ENCODE data around the gene RANBP10.
A peak's percentile ranks its signal among the peaks of the same experiment; 100 is the strongest.

RANBP10 gene

DNA sequence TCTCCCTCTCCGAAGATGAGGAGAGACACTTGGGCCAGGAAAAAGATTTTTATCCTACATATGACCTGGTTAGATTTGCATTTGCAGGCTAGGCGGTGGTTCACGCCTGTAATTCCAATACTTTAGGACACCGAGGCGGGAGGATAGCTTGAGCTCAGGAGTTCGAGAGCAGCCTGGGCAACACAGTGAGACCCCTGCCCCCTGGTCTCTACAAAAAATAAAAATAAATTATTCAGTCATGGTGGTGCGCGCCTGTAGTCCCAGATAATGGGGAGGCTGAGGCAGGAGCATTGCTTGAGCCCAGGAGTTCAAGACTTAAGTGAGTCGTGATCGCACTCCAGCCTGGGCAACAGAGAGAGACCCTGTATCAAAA is 27.9 kb upstream of the RANBP10 start:
- Histone ChIP-seq H3K27me3 (no peaks in the 10 kb centered on the region), H3K4me3 (peak overlapping the region; percentile 76 to 86 (median 80)), H3K27ac (peak overlapping the region in 9 of 11 experiments; percentile 78 to 86 (median 81); a peak in 18 of 22 replicates), H3K9ac (peak overlapping the region in 10 of 11 experiments; percentile 85 to 93 (median 88); a peak in 19 of 22 replicates), H3K4me2 (peak overlapping the region; percentile 90 to 100 (median 97)), H4K20me1 (peaks cover 0 to 29% (median 0%) of the 10 kb centered on the region in 11 experiments; a peak in 6 of 22 replicates), H3K9me3 (replicated peaks in 1 of 11) (no peaks in the 10 kb centered on the region), H3K36me3 (peaks cover 30 to 33% (median 31%) of the 10 kb centered on the region in 11 experiments), H3K4me1 (peaks cover 19 to 33% (median 27%) of the 10 kb centered on the region in 10 experiments)
- TF ChIP-seq Cebpa-rat (IDR thresholded peaks at IDR 0.05) = no peak

DNA sequence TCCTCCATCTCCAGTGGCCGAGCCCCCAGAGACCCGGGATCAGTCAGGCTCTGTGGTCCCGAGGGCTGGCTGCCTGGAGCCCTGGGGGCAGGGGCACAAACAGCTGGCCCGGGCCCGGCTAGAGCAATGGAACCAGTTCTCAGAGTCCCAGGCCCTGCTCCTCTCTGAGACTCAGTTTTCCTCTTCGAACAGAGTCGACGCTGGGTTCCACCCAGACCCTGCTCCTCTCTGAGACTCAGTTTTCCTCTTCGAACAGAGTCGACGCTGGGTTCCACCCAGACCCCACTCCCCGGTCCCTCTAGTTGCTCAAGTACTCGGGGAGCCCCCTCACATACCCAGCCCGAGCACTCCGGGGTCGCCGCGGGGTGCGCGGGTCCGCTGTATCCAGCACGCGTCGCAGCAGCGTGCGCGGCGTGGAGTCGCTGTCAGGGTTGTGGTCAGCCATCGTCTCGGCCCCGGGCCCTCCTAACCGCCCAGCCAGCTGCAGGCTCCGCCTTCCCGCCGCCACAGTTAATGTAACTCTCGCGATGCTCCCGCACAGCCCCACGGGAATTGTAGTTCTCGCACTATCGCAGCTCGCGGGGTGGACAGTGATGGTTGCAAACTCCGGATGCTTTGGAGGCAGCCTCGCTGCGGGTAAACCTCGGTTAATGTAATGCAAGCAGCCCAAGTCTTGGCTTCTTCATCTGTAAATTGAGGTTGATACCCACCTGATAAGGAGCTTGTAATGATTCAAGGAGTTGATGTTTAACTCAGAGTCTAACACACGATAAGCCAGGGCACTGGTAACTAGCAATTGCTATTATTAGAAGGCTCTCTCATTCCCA is 27.3 kb upstream of the RANBP10 start:
- Histone ChIP-seq H3K9me3 (replicated peaks in 1 of 11) (no peaks in the 10 kb centered on the region), H4K20me1 (peaks cover 0 to 35% (median 0%) of the 10 kb centered on the region in 11 experiments; a peak in 7 of 22 replicates), H3K4me3 (peak overlapping the region; percentile 76 to 86 (median 80)), H3K27ac (peak overlapping the region; percentile 57 to 86 (median 81); a peak in 21 of 22 replicates), H3K9ac (peak overlapping the region; percentile 85 to 93 (median 88)), H3K36me3 (peaks cover 36 to 39% (median 37%) of the 10 kb centered on the region in 11 experiments), H3K4me2 (peak overlapping the region; percentile 90 to 100 (median 97)), H3K4me1 (peaks cover 19 to 33% (median 27%) of the 10 kb centered on the region in 10 experiments), H3K27me3 (no peaks in the 10 kb centered on the region)
- no peak for TF ChIP-seq Cebpa-rat (IDR thresholded peaks at IDR 0.05)

DNA sequence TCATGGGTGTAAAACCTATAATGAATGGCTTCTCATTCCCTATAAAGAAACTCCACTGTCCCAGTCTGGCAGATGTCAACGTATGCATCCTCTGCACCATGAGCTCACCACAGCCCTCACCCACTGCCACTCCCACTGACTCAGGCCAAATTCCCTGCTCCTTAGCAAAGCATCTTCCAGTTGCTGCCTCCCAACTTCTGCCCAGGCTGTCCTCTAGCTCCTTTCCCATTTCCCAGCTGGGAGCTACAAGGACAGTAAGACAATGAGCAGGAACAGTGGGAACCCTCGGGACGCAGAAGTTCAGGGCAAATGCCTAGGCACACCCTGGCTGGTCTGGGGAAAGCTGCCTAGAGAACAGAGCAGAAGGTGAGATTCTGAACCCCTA is 26.7 kb upstream of the RANBP10 start:
- H3K9me3 ChIP-seq (replicated peaks in 1 of 11) = no peaks in the 10 kb centered on the region
- no peak for TF ChIP-seq Cebpa-rat (IDR thresholded peaks at IDR 0.05)
- H3K4me3 ChIP-seq = peak overlapping the region; percentile 76 to 86 (median 80)
- H3K27ac ChIP-seq = peak overlapping the region; percentile 57 to 86 (median 81); a peak in 21 of 22 replicates
- H3K4me2 ChIP-seq = peak overlapping the region; percentile 90 to 100 (median 97)
- no peaks in the 10 kb centered on the region for H3K27me3 ChIP-seq
- peaks cover 0 to 41% (median 0%) of the 10 kb centered on the region in 11 experiments; a peak in 7 of 22 replicates for H4K20me1 ChIP-seq
- peaks cover 19 to 33% (median 27%) of the 10 kb centered on the region in 10 experiments for H3K4me1 ChIP-seq
- H3K36me3 ChIP-seq = peaks cover 42 to 45% (median 43%) of the 10 kb centered on the region in 11 experiments
- H3K9ac ChIP-seq = peak overlapping the region; percentile 85 to 93 (median 88)

DNA sequence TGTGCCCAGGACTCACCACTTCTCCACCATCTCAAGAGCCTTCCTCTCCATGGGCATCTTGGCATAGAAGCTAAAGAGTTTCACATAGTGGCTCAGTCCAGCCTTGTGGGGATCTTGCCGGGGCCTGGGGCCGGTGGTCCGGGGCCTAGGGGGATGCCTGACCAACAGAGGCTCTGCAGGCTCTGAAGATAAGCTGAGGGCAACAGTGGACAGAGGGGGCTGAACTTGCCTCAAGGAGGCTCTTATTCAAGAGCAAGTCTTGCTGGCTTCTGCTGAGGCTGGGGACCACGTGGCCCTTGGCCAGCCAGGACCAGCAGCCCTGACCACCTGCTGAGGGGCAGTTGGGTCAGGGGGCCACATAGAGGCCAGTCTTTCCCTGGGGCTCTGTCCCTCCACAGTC is 22.3 kb upstream of the RANBP10 start:
- Histone ChIP-seq H3K27ac (no peak overlapping the region), H3K36me3 (peaks cover 56 to 69% (median 65%) of the 10 kb centered on the region in 11 experiments), H3K27me3 (no peaks in the 10 kb centered on the region), H3K9ac (peak overlapping the region in 1 of 11 experiments; percentile 19; a peak in 2 of 22 replicates), H3K4me2 (no peak overlapping the region), H3K4me1 (peaks cover 13 to 40% (median 27%) of the 10 kb centered on the region in 10 experiments), H3K9me3 (replicated peaks in 1 of 11) (no peaks in the 10 kb centered on the region), H4K20me1 (peaks cover 0 to 72% (median 0%) of the 10 kb centered on the region in 11 experiments; a peak in 8 of 22 replicates), H3K4me3 (no peak overlapping the region)
- TF ChIP-seq Cebpa-rat (IDR thresholded peaks at IDR 0.05) = no peak

DNA sequence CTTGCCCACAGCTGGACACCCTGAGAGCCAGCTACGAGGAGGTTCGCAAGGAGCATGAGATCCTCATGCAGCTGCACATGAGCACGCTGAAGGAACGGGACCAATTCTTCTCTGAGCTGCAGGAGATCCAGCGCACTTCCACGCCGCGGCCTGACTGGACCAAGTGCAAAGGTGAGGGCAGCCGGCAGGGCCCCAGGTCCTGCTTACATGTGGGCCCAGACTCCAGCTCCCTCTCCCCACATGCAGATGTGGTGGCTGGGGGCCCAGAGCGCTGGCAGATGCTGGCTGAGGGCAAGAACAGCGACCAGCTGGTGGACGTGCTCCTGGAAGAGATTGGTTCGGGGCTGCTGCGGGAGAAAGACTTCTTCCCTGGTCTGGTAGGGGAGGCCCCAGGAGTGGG is 19.5 kb upstream of the RANBP10 start:
- Histone ChIP-seq H3K27me3 (no peaks in the 10 kb centered on the region), H3K9ac (no peak overlapping the region), H4K20me1 (peaks cover 0 to 54% (median 0%) of the 10 kb centered on the region in 11 experiments; a peak in 5 of 22 replicates), H3K9me3 (replicated peaks in 1 of 11) (no peaks in the 10 kb centered on the region), H3K4me1 (peaks cover 0 to 18% (median 7%) of the 10 kb centered on the region in 10 experiments; a peak in 7 of 20 replicates), H3K27ac (no peak overlapping the region), H3K4me2 (no peak overlapping the region), H3K4me3 (no peak overlapping the region), H3K36me3 (peaks cover 42 to 54% (median 51%) of the 10 kb centered on the region in 11 experiments)
- TF ChIP-seq Cebpa-rat (IDR thresholded peaks at IDR 0.05) = no peak

DNA sequence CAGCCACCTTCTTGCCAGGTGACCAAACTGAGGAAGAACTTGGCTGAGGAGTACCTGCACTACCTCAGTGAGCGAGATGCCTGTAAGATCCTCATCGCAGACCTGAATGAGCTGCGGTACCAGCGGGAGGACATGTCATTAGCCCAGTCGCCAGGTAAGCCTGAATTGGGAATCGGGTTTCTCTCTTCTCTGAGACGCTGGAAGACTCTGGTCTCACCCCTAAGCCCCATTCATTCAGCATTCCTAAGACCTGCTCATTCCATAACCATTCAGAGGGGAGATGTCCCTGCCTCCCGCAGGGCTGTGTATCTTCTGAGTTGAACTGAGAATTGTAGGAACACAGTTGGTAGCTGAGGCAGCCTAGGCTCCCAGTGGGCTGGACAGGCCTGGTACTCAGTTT is 18.8 kb upstream of the RANBP10 start:
- H3K9ac ChIP-seq = no peak overlapping the region
- H4K20me1 ChIP-seq = peaks cover 0 to 52% (median 0%) of the 10 kb centered on the region in 11 experiments; a peak in 5 of 22 replicates
- H3K27ac ChIP-seq = no peak overlapping the region
- TF ChIP-seq Cebpa-rat (IDR thresholded peaks at IDR 0.05) = no peak
- peak overlapping the region in 4 of 11 experiments; percentile 4 to 23 (median 14); a peak in 2 of 22 replicates for H3K4me2 ChIP-seq
- H3K4me1 ChIP-seq = peaks cover 0 to 18% (median 7%) of the 10 kb centered on the region in 10 experiments; a peak in 7 of 20 replicates
- peaks cover 34 to 46% (median 43%) of the 10 kb centered on the region in 11 experiments for H3K36me3 ChIP-seq
- H3K9me3 ChIP-seq (replicated peaks in 1 of 11) = no peaks in the 10 kb centered on the region
- H3K27me3 ChIP-seq = no peaks in the 10 kb centered on the region
- no peak overlapping the region for H3K4me3 ChIP-seq

- Histone ChIP-seq H3K9me3 (replicated peaks in 1 of 11) (no peaks in the 10 kb centered on the region), H3K4me3 (no peak overlapping the region), H3K27ac (no peak overlapping the region), H3K36me3 (peaks cover 8 to 20% (median 18%) of the 10 kb centered on the region in 11 experiments; a peak in 21 of 22 replicates), H3K4me1 (peaks cover 0 to 18% (median 7%) of the 10 kb centered on the region in 10 experiments; a peak in 7 of 20 replicates), H3K4me2 (no peak overlapping the region), H3K9ac (no peak overlapping the region), H4K20me1 (peaks cover 0 to 26% (median 0%) of the 10 kb centered on the region in 11 experiments; a peak in 3 of 22 replicates), H3K27me3 (no peaks in the 10 kb centered on the region)
- no peak for TF ChIP-seq Cebpa-rat (IDR thresholded peaks at IDR 0.05)
Measured at GRCh38 chr16:67822511-67822910, 16.2 kb upstream of the RANBP10 start.

DNA sequence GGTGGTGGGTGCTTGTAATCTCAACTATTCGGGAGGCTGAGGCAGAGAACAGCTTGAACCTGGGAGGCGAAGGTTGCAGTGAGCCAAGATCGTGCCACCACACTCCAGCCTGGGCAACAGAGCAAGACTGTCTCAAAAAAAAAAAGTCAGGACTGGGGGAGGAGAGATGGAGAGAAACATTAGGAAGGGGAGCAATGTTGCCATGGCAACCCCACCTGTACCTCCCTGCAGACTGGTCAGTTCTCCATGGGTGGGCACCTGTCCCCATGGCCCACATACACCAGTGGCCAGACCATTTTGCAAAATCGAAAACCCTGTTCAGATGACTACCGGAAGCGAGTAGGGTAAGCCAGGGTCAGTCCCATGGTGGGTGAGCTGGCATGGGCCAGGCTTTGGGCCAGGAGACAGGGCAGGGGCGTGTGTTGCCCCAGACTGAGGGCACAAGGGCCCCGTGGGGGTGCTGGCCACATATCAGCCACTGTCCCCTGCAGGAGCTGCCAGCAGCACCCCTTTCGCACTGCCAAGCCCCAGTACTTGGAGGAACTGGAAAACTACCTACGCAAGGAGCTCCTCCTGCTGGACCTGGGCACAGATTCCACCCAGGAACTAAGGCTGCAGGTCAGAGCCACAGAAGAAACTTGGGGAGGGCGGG is 14.4 kb upstream of the RANBP10 start:
- Histone ChIP-seq H3K4me2 (no peak overlapping the region), H3K9me3 (replicated peaks in 1 of 11) (no peaks in the 10 kb centered on the region), H3K4me1 (peaks cover 0 to 17% (median 6%) of the 10 kb centered on the region in 10 experiments; a peak in 8 of 20 replicates), H3K27me3 (no peaks in the 10 kb centered on the region), H4K20me1 (peaks cover 0 to 11% (median 0%) of the 10 kb centered on the region in 11 experiments; a peak in 2 of 22 replicates), H3K9ac (no peak overlapping the region), H3K27ac (no peak overlapping the region), H3K36me3 (peaks cover 0 to 3% (median under 1%) of the 10 kb centered on the region in 11 experiments; a peak in 4 of 22 replicates), H3K4me3 (no peak overlapping the region)
- TF ChIP-seq Cebpa-rat (IDR thresholded peaks at IDR 0.05) = no peak
